ENCODE data around the gene TCFL5.

GRCh38 chr20:62841705-62842212, 19.9 kb downstream of the TCFL5 start:
- TF ChIP-seq, protein P1, sequence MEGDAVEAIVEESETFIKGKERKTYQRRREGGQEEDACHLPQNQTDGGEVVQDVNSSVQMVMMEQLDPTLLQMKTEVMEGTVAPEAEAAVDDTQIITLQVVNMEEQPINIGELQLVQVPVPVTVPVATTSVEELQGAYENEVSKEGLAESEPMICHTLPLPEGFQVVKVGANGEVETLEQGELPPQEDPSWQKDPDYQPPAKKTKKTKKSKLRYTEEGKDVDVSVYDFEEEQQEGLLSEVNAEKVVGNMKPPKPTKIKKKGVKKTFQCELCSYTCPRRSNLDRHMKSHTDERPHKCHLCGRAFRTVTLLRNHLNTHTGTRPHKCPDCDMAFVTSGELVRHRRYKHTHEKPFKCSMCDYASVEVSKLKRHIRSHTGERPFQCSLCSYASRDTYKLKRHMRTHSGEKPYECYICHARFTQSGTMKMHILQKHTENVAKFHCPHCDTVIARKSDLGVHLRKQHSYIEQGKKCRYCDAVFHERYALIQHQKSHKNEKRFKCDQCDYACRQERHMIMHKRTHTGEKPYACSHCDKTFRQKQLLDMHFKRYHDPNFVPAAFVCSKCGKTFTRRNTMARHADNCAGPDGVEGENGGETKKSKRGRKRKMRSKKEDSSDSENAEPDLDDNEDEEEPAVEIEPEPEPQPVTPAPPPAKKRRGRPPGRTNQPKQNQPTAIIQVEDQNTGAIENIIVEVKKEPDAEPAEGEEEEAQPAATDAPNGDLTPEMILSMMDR (IDR thresholded peaks at IDR 0.05), result no peak
- no peak for TF ChIP-seq POLR2A (IDR thresholded peaks at IDR 0.05)

Measured in Peyer's patch (tissue), 4 donors.